Measurements from ENCODE around the gene NEURL1.
"Not testable (repeated sequence)": the region's sequence is repeated elsewhere in the genome, so short reads cannot be mapped to it uniquely, and the experiment has no call there.

Gene NEURL1

GRCh38 chr10:103463499-103463898, 30.0 kb upstream of the NEURL1 start:
- DNase-seq (ENCODE audit: low spot score) = no peak

GRCh38 chr10:103465411-103466179, 27.9 kb upstream of the NEURL1 start:
- DNase-seq (ENCODE audit: low spot score) = no peak

- DNase-seq (ENCODE audit: low spot score) = no peak
Measured at GRCh38 chr10:103466734-103467133, 26.8 kb upstream of the NEURL1 start.

GRCh38 chr10:103467406-103467805, 26.1 kb upstream of the NEURL1 start:
- DNase-seq (ENCODE audit: low spot score) = no peak

GRCh38 chr10:103469201-103469600, 24.3 kb upstream of the NEURL1 start:
- no peak for DNase-seq (ENCODE audit: low spot score)

- peak; percentile 82 for DNase-seq (ENCODE audit: low spot score)
Measured at GRCh38 chr10:103470761-103471653, 22.5 kb upstream of the NEURL1 start.

GRCh38 chr10:103472005-103472404, 21.5 kb upstream of the NEURL1 start:
- DNase-seq (ENCODE audit: low spot score) = no peak

GRCh38 chr10:103473261-103473671, 20.2 kb upstream of the NEURL1 start:
- no peak for DNase-seq (ENCODE audit: low spot score)

GRCh38 chr10:103474077-103474476, 19.4 kb upstream of the NEURL1 start:
- no peak for DNase-seq (ENCODE audit: low spot score)

GRCh38 chr10:103475437-103475836, 18.1 kb upstream of the NEURL1 start:
- DNase-seq (ENCODE audit: low spot score) = no peak

GRCh38 chr10:103476046-103476768, 17.3 kb upstream of the NEURL1 start:
- no peak for DNase-seq (ENCODE audit: low spot score)

- DNase-seq (ENCODE audit: low spot score) = no peak
Measured at GRCh38 chr10:103478671-103479070, 14.8 kb upstream of the NEURL1 start.

GRCh38 chr10:103479135-103479534, 14.4 kb upstream of the NEURL1 start, which contains the start of gene CALHM3:
Gene CALHM3 (minus strand): TSS chr10:103479240. CDS start chr10:103479032, 208 bp downstream.
- DNase-seq (ENCODE audit: low spot score) = no peak

GRCh38 chr10:103480521-103480920, 13.0 kb upstream of the NEURL1 start:
- DNase-seq (ENCODE audit: low spot score) = no peak

- DNase-seq (ENCODE audit: low spot score) = peak; percentile 71
Measured at GRCh38 chr10:103481974-103482531, 11.5 kb upstream of the NEURL1 start.

GRCh38 chr10:103486635-103487409, 6.7 kb upstream of the NEURL1 start:
- DNase-seq (ENCODE audit: low spot score) = not testable (repeated sequence)

- DNase-seq (ENCODE audit: low spot score) = no peak
Measured at GRCh38 chr10:103487410-103487708, 6.1 kb upstream of the NEURL1 start.

GRCh38 chr10:103490986-103491314, 2.6 kb upstream of the NEURL1 start:
- DNase-seq (ENCODE audit: low spot score) = no peak

- DNase-seq (ENCODE audit: low spot score) = no peak
Measured at GRCh38 chr10:103491729-103492364, 1.7 kb upstream of the NEURL1 start.

GRCh38 chr10:103492655-103493261, 747 bp upstream of the NEURL1 start:
- DNase-seq (ENCODE audit: low spot score) = no peak
